H1 (cell line): Measurements from ENCODE around the gene PRPF40B.

ENCODE experiments used
- CEBPB ChIP-seq: IDR thresholded peaks from 2 replicates; pipeline ENCODE4 v1.6.1; 2012; ENCODE audit warnings: low read depth, low read length
- EP300 ChIP-seq, 2 experiments: IDR thresholded peaks; 1 replicate in 1 of 2; 2 replicates in 1 of 2; pipeline ENCODE4 v1.6.1; 2011 to 2012; ENCODE audit warnings: low read depth in 2 of 2, low read length in 2 of 2, mild to moderate bottlenecking in 2 of 2, borderline replicate concordance in 1 of 2, inconsistent platforms in 1 of 2, moderate library complexity in 1 of 2
- SIN3A ChIP-seq, 2 experiments: IDR thresholded peaks in 1 of 2; conservative IDR thresholded peaks in 1 of 2; 2 replicates each; pipeline ENCODE4 v1.6.1; 2011 to 2012; ENCODE audit warnings: low read length in 2 of 2, improper control_type of control experiment in 1 of 2, low read depth in 1 of 2, mild to moderate bottlenecking in 1 of 2
- USF2 ChIP-seq: IDR thresholded peaks from 2 replicates; pipeline ENCODE4 v1.6.1; 2011; ENCODE audit warnings: low read length, improper control_type of control experiment
- TF ChIP-seq, protein P1 (sequence below), 3 experiments: IDR thresholded peaks; 1 replicate in 2 of 3; 2 replicates in 1 of 3; pipeline versions ENCODE4 v1.5.1 to v1.6.1; 2011; ENCODE audit warnings: low read length in 3 of 3, mild to moderate bottlenecking in 3 of 3, inconsistent platforms in 2 of 3, low read depth in 1 of 3, moderate library complexity in 1 of 3; ENCODE audit not compliant: insufficient read depth in 1 of 3; ENCODE audit errors: control extremely low read depth in 1 of 3

DNA sequence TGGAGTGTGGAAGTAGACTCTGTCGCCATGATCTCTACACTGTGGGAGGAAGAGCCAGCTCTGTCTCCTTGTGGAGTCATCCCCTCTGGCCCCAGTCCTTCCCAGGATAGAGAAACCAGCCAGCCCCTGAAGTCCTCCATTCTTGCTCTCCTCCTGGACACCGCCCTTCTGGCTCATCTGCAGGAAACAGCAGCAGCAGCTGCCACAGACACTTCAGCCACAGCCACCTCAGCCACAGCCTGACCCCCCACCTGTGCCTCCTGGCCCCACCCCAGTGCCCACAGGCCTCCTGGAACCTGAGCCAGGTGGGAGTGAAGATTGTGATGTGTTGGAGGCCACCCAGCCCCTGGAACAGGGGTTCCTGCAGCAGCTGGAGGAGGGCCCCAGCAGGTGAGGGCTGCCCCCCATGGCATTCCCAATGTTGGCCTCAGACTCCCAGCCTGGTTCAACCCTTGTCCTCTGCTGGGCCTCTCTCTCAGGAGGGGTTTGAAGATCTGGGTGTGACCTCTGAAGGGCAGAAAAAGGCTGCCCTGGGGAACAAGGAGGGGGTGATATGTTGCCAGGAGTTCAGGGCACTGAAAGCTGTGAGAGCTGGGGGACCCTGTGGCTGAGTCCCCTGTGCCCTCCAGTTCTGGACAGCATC, 10.5 kb downstream of the PRPF40B start:
- TF ChIP-seq USF2: no peak
- TF ChIP-seq CEBPB: no peak
- no peak for TF ChIP-seq EP300 (IDR thresholded peaks at IDR 0.05; ENCODE audit: borderline replicate concordance in 1 of 2, low read depth in 2 of 2, low read length in 2 of 2)
- TF ChIP-seq, protein P1, sequence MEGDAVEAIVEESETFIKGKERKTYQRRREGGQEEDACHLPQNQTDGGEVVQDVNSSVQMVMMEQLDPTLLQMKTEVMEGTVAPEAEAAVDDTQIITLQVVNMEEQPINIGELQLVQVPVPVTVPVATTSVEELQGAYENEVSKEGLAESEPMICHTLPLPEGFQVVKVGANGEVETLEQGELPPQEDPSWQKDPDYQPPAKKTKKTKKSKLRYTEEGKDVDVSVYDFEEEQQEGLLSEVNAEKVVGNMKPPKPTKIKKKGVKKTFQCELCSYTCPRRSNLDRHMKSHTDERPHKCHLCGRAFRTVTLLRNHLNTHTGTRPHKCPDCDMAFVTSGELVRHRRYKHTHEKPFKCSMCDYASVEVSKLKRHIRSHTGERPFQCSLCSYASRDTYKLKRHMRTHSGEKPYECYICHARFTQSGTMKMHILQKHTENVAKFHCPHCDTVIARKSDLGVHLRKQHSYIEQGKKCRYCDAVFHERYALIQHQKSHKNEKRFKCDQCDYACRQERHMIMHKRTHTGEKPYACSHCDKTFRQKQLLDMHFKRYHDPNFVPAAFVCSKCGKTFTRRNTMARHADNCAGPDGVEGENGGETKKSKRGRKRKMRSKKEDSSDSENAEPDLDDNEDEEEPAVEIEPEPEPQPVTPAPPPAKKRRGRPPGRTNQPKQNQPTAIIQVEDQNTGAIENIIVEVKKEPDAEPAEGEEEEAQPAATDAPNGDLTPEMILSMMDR (IDR thresholded peaks at IDR 0.05; ENCODE audit: control extremely low read depth in 1 of 3, insufficient read depth in 1 of 3, low read depth in 1 of 3, low read length in 3 of 3): no peak
- TF ChIP-seq SIN3A (conservative IDR thresholded peaks at IDR 0.05 in 1 of 2, IDR thresholded peaks at IDR 0.05 in 1 of 2; ENCODE audit: low read depth in 1 of 2, low read length in 2 of 2): no peak
